ENCODE data around the gene MED8.
A peak's percentile ranks its signal among the peaks of the same experiment; 100 is the strongest.

MED8 gene, protein sequence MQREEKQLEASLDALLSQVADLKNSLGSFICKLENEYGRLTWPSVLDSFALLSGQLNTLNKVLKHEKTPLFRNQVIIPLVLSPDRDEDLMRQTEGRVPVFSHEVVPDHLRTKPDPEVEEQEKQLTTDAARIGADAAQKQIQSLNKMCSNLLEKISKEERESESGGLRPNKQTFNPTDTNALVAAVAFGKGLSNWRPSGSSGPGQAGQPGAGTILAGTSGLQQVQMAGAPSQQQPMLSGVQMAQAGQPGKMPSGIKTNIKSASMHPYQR

GRCh38 chr1:43389326-43390313, at the start of gene MED8, which contains the start of gene SZT2:
TSS of gene MED8 (minus strand) at chr1:43389800. CDS start at chr1:43389764, 36 bp downstream.
TSS of gene SZT2 (plus strand) at chr1:43389899. CDS start at chr1:43389969, 70 bp downstream.
- peak; percentile 82 for DNase-seq

GRCh38 chr1:43438953-43439581, 49.5 kb upstream of the MED8 start:
- DNase-seq: no peak

- DNase-seq: no peak
These were observed 49.0 kb upstream of the MED8 start for GRCh38 chr1:43438576-43438952.

DNA sequence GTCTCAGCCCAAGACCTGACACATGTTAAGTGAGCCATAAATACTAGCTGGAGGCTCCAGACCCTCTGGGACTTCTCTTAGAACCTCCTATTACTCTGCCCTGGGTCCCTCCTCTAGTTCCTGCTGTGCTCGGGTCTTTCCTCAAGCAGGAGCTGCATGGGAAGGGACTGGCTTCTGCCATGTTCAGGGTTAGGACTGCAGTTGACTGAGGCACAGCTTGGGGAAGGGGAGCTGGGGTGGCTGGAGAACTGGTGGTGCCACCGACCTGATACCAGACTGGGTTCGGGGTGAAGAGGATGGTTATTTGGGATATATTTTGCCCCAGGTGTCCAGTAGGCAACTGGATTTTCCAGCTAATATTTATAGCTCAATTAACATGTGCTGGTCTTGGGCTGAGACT, 48.4 kb upstream of the MED8 start:
- no peak for DNase-seq

DNA sequence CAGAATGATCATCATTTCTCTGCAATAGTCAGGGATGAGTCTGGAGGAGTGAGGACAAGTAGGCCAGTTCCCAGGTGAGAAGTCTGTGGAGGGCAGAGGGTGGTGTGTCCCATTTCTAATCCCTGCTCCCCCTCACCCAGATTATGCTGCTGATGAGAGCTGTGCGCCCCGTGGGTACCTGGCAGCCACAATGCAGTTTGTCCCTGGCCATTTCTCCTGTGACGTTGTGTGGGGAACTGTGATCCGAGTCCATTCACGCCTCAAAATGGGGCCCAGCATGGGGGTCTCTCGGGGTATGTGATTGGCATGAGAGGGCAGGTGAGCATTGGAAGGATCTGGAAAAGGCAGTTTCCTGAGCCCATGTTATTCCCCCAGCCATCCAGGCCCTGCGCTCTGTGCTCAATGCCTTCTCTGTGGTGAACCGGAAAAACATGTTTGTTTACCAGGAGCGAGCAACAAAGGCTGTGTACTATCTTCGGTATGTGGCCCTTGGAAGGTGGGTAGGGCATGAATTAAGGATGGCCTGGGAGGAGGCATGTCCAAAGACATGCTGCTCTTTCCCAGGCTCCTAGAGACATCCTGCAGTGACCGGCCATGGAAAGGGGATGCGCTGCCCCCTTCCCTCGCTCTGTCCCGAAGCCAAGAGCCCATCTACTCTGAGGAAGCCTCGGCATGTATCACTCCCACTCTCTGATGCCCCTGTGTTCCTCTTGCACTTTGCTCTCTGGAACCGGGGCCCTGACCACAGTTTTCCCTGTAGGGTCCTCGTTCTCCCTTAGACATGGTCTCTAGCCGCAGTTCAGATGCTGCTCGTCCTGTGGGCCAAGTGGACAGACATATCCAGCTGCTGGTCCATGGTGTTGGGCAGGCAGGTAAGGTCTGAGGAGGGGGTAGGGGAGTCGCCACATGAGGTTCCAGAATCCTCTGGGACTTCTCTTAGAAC, 47.7 kb upstream of the MED8 start:
- DNase-seq: no peak

GRCh38 chr1:43436371-43436770, 46.8 kb upstream of the MED8 start:
- no peak for DNase-seq

DNA sequence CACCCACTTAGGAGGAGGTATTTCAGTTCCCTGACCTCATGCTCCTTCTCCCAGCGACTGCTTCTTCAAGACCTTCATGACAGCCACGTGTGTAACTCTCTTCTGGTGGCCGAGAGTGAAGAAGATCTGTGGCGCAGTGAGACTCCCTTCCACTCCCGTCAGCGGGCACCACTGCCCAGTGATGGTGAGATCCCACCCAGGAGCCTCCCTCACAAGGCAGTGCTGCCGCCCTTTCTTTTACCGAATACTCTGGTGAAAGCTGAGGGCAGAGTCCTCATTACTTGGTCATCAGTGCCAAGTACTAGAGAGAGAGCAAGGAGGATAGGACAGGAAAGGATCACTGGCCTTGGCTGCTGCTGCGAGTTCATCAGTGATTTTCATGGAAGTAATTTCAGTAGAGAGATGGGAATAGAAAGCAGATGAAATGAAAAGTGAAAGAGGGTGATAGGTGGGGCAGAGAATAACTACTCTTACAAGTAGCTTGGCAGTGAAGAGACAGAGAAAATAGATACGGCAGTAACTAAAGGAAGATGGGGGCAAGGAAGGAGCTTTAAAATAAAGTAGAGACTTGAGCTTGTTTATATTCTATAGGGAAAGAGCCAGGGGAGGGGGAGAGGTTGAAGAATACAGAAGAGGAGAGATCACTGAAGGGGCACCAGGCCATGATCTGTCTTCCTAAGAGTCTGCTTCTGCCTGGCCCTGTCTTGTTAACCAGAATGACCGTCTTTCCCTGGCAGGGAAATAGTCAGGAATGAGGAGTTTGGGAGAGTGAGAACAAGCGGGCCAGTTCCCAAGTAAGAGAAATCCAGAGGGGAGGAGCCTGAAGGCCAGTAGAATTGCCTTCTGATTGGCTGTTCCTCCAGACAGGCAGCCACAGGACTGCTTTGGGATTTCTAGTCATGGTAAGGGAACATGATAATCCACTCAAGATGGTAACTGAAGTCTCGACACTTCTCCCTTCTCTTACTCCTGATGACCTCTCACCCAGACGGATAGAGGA, 45.8 kb upstream of the MED8 start:
- DNase-seq: no peak

DNA sequence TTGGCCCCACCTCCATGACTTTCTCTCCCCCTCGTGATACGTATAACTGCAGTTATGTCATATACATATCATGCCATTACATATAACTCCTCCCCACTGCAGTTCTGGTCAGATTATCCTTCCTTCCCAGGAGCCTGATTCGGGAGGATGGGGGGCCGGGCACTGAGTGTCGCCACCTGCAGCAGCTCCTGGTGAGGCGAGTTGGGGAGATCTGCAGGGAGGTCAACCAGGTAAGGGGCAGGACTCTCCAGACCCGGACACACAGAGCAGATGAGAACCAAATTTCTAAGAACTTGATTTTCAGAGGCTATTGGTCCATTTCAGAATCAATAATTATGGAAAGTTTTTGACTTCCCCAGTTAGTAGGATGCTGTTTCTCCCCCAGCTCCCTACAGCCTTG, 44.7 kb upstream of the MED8 start:
- DNase-seq: no peak

DNA sequence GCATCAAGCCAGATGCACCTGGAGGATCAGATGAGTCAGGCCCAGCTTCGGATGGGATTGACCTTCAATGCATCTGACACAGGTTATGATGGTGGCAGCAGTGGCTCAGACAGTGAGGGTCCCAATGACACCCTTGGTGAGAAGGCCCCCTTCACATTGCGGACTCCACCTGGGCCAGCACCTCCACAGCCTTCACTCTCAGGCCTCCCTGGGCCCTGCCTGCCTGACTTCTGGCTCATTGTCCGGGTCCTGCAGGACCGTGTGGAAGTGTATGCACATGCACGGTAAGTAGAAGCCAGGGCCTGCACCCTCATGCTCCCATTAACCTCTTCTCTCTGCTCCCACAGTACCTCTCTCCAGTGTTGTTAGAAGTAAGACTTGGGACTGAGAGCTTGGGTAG, 43.3 kb upstream of the MED8 start:
- DNase-seq: no peak

- DNase-seq: no peak
These were observed 42.7 kb upstream of the MED8 start for GRCh38 chr1:43432171-43432860.

DNA sequence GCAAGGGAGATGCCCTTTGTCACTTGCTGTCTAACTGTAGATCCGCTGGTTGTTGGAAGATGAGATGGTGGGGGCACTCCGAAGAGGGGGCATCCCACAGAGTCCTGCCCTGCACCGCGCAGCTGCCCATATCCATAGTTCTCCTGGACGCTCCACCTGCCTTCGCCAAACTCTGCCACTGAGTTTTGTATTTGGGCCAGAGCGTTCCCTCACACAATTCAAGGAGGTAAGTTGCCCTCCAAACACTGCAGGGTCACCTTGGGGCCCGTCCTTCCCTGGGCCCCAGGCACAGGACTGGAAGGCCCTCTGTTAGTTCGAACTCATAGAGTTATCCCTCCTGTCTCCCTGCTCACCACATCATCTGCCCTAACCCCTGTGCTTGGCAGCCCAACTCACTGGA, 42.1 kb upstream of the MED8 start:
- DNase-seq: no peak

DNA sequence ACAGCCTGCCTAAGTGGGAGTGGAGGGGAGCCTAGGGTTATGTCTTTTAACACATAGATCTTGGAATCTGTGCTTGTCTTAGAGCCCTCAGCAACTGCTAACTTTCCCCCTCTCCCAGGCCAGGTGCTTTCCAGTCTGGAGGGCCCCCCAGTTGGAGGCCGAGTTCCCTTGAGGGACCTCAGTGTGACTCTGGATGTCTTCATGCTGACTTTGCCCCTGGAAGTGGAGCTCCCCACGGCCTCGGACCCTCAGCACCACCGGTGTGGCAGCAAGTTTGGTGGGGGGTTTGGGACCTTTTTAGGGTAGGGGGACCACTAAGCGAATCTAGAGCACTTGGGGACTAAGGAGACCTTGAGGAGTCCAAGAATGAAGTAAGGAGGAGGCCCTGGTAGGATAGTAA, 41.2 kb upstream of the MED8 start:
- no peak for DNase-seq

- DNase-seq: no peak
These were observed 38.3 kb upstream of the MED8 start for GRCh38 chr1:43427941-43428340.

DNA sequence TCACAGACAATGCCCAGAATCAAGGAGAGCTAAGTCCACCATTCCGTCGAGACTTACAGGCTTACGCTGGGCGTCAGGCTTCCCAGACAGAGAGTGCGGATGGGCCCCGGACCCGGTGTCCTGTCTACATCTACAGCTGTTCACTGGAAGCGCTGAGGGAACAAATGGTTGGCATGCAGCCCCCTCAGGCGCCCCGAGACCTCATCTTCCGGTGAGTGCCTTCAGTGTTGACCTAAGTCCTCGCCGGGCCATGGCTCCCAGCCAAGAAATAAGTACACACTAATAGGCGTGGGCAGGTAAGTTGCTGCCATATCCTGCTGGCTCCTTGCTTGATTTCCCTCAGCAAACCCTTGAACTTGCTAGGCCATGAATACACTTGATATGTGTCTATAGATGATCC, 37.9 kb upstream of the MED8 start:
- DNase-seq: no peak

GRCh38 chr1:43426221-43426620, 36.6 kb upstream of the MED8 start:
- DNase-seq: no peak

DNA sequence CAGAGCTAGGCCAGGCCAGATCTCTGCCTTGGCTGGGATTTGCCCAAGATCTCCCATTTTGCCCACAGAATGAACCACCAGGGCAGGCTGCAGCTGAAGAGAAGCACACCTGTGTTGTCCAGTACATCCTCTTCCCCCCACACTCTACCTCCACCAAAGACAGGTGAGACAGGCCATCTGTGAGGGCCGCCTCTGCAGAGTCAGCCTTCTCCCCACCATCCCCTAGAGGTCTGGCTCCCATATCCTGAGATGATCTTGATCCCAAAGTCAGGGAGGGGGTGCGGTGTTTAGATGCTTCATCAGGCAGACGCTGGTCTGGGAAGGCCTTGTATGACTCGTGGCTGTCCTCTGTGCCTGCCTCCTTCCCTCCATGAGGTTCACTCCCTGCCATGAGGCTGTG, 35.4 kb upstream of the MED8 start:
- DNase-seq: no peak

GRCh38 chr1:43423672-43424550, 34.3 kb upstream of the MED8 start:
- no peak for DNase-seq

- DNase-seq: no peak
These were observed 33.5 kb upstream of the MED8 start for GRCh38 chr1:43422995-43423671.

Measured in NCI-H1694 (cell line).